ENCODE measurements around the gene DLL4. TPM values are rescaled to one million over a fixed set of nuclear protein-coding genes. Genes with fewer than 3 reads are reported as not detected.

Gene DLL4
- total RNA-seq, 5 donors from 2014 or later (not counting 1 experiment from before 2014, with no cell fraction given) = 0.12 to 0.25 (median 0.13) TPM; not detected in 2

- DNase-seq = no peak
- Mint-ChIP-seq H3K27me3 (no peaks in the 10 kb centered on the region), H3K36me3 (peaks cover 41% of the 10 kb centered on the region), H3K4me1 (peaks cover 32 to 46% (median 40%) of the 10 kb centered on the region in 3 donors), H3K9me3 (no peaks in the 10 kb centered on the region), H3K27ac (no peak overlapping the region), H3K4me3 (no peak overlapping the region)
- CTCF ChIA-PET = interaction anchor here in 1 of 2 donors (1.8 kb wide), 1 partner anchor 42 kb away, joined by 5 read pairs; no protein-coding TSS in a partner anchor
- 94% methylated on average over 24 of the region's 33 CpGs for WGBS (ENCODE audit: insufficient coverage)
- Histone ChIP-seq H3K36me3 (ENCODE audit: control insufficient read depth in 2 of 2, extremely low read depth in 1 of 2, insufficient read depth in 1 of 2, low read length in 1 of 2) (peaks cover 28 to 52% of the 10 kb centered on the region in 2 donors), H3K4me3 (ENCODE audit: control insufficient read depth in 1 of 2, extremely low read depth in 1 of 2, low read length in 1 of 2) (no peak overlapping the region), H3K9me3 (no peaks in the 10 kb centered on the region), H3K4me1 (ENCODE audit: control insufficient read depth in 1 of 2, extremely low read depth in 1 of 2, insufficient read depth in 2 of 2, low read length in 2 of 2) (peaks cover 16 to 39% of the 10 kb centered on the region in 2 experiments), H3K27me3 (replicated peaks in 1 of 2; ENCODE audit: control insufficient read depth in 2 of 2, extremely low read depth in 1 of 2, insufficient read depth in 2 of 2, low read length in 1 of 2) (no peaks in the 10 kb centered on the region), H3K27ac (ENCODE audit: low read length) (no peak overlapping the region)
- no peak for ATAC-seq (replicated peaks in 1 of 4)
- POLR2A ChIA-PET = no interaction called here
Observed at GRCh38 chr15:40899536-40900207, 29.5 kb upstream of the DLL4 start.

- ATAC-seq (replicated peaks in 1 of 4) (no peak), DNase-seq (no peak)
- 97% methylated on average over 24 of the region's 36 CpGs for WGBS (ENCODE audit: insufficient coverage)
- Histone ChIP-seq H3K4me1 (ENCODE audit: control insufficient read depth in 1 of 2, extremely low read depth in 1 of 2, insufficient read depth in 2 of 2, low read length in 2 of 2) (peaks cover 11 to 31% of the 10 kb centered on the region in 2 experiments), H3K9me3 (no peaks in the 10 kb centered on the region), H3K27ac (ENCODE audit: low read length) (no peak overlapping the region), H3K36me3 (ENCODE audit: control insufficient read depth in 2 of 2, extremely low read depth in 1 of 2, insufficient read depth in 1 of 2, low read length in 1 of 2) (peaks cover 28 to 54% of the 10 kb centered on the region in 2 donors), H3K4me3 (ENCODE audit: control insufficient read depth in 1 of 2, extremely low read depth in 1 of 2, low read length in 1 of 2) (no peak overlapping the region), H3K27me3 (replicated peaks in 1 of 2; ENCODE audit: control insufficient read depth in 2 of 2, extremely low read depth in 1 of 2, insufficient read depth in 2 of 2, low read length in 1 of 2) (no peaks in the 10 kb centered on the region)
- Mint-ChIP-seq H3K4me3 (no peak overlapping the region), H3K4me1 (peaks cover 28 to 41% (median 34%) of the 10 kb centered on the region in 3 donors), H3K27ac (no peak overlapping the region), H3K36me3 (peaks cover 41% of the 10 kb centered on the region), H3K9me3 (no peaks in the 10 kb centered on the region), H3K27me3 (no peaks in the 10 kb centered on the region)
- ChIA-PET CTCF (interaction anchor here (0.7 to 1.8 kb wide), 3 partner anchors 8 to 288 kb away, joined by 3 to 5 read pairs (median 4); no protein-coding TSS in a partner anchor), POLR2A (interaction anchor here (0.5 to 0.6 kb wide), 2 partner anchors 53 to 282 kb away, joined by 5 to 7 read pairs; partner anchors contain the start of gene CHAC1 (in 1 of the 2))
Observed at GRCh38 chr15:40900256-40901052, 28.7 kb upstream of the DLL4 start.

- peaks cover 39% of the 10 kb centered on the region for H3K36me3 Mint-ChIP-seq
- POLR2A ChIA-PET = interaction anchor here (0.5 to 0.6 kb wide), 3 partner anchors 52 to 281 kb away, joined by 3 to 7 read pairs (median 5); partner anchors contain the start of gene CHAC1 (in 1 of the 2)
Observed at GRCh38 chr15:40901053-40901443, 28.1 kb upstream of the DLL4 start.

GRCh38 chr15:40902605-40903561, 26.3 kb upstream of the DLL4 start:
- no peak overlapping the region for H3K4me3 Mint-ChIP-seq
- no peaks in the 10 kb centered on the region for H3K27me3 ChIP-seq (replicated peaks in 1 of 2; ENCODE audit: control insufficient read depth in 2 of 2, extremely low read depth in 1 of 2, insufficient read depth in 2 of 2, low read length in 1 of 2)
- ATAC-seq (replicated peaks in 1 of 4) (no peak), DNase-seq (peak in 1 of 35 experiments; percentile 37)
- H3K27me3 Mint-ChIP-seq = no peaks in the 10 kb centered on the region
- 71% methylated on average over 33 of the region's 33 CpGs for WGBS (ENCODE audit: insufficient coverage)
- H3K9me3 ChIP-seq = no peaks in the 10 kb centered on the region
- POLR2A ChIA-PET = no interaction called here
- H3K4me3 ChIP-seq (ENCODE audit: control insufficient read depth in 1 of 2, extremely low read depth in 1 of 2, low read length in 1 of 2) = no peak overlapping the region
- peaks cover 34% of the 10 kb centered on the region for H3K36me3 Mint-ChIP-seq
- peak overlapping the region in 1 of 2 donors; percentile 82 for H3K27ac Mint-ChIP-seq
- H3K4me1 Mint-ChIP-seq = peaks cover 26 to 38% (median 31%) of the 10 kb centered on the region in 3 donors
- H3K9me3 Mint-ChIP-seq = no peaks in the 10 kb centered on the region
- CTCF ChIA-PET = interaction anchor here (0.6 to 5.4 kb wide), 11 partner anchors 7 to 285 kb away, joined by 3 to 38 read pairs (median 4); partner anchors contain the start of gene VPS18 (in 2 of the 2)
- peaks cover 21 to 45% of the 10 kb centered on the region in 2 donors for H3K36me3 ChIP-seq (ENCODE audit: control insufficient read depth in 2 of 2, extremely low read depth in 1 of 2, insufficient read depth in 1 of 2, low read length in 1 of 2)
- peak overlapping the region; percentile 19 for H3K27ac ChIP-seq (ENCODE audit: low read length)
- H3K4me1 ChIP-seq (ENCODE audit: control insufficient read depth in 1 of 2, extremely low read depth in 1 of 2, insufficient read depth in 2 of 2, low read length in 2 of 2) = peaks cover 10 to 45% of the 10 kb centered on the region in 2 experiments

More at GRCh38 chr15:40901053-40901443, 28.1 kb upstream of the DLL4 start:
- H3K4me3 Mint-ChIP-seq = no peak overlapping the region
- DNase-seq = no peak
- Histone ChIP-seq H3K9me3 (no peaks in the 10 kb centered on the region), H3K4me1 (ENCODE audit: control insufficient read depth in 1 of 2, extremely low read depth in 1 of 2, insufficient read depth in 2 of 2, low read length in 2 of 2) (peaks cover 6 to 28% of the 10 kb centered on the region in 2 experiments), H3K27me3 (replicated peaks in 1 of 2; ENCODE audit: control insufficient read depth in 2 of 2, extremely low read depth in 1 of 2, insufficient read depth in 2 of 2, low read length in 1 of 2) (no peaks in the 10 kb centered on the region), H3K27ac (ENCODE audit: low read length) (no peak overlapping the region), H3K4me3 (ENCODE audit: control insufficient read depth in 1 of 2, extremely low read depth in 1 of 2, low read length in 1 of 2) (no peak overlapping the region), H3K36me3 (ENCODE audit: control insufficient read depth in 2 of 2, extremely low read depth in 1 of 2, insufficient read depth in 1 of 2, low read length in 1 of 2) (peaks cover 24 to 51% of the 10 kb centered on the region in 2 donors)
- peaks cover 28 to 38% (median 32%) of the 10 kb centered on the region in 3 donors for H3K4me1 Mint-ChIP-seq
- H3K27me3 Mint-ChIP-seq = no peaks in the 10 kb centered on the region
- CTCF ChIA-PET = interaction anchor here (0.6 to 1.8 kb wide), 3 partner anchors 44 to 643 kb away, joined by 3 to 5 read pairs (median 4); partner anchors contain the start of gene RPAP1 (in 1 of the 2)
- no CpG with 5 or more reads among the region's 5 CpGs for WGBS (ENCODE audit: insufficient coverage)
- no peaks in the 10 kb centered on the region for H3K9me3 Mint-ChIP-seq
- ATAC-seq (replicated peaks in 1 of 4) = no peak
- no peak overlapping the region for H3K27ac Mint-ChIP-seq

- peaks cover 15 to 33% of the 10 kb centered on the region in 2 donors for H3K36me3 ChIP-seq (ENCODE audit: control insufficient read depth in 2 of 2, extremely low read depth in 1 of 2, insufficient read depth in 1 of 2, low read length in 1 of 2)
- ChIA-PET CTCF (interaction anchor here (0.6 to 5.4 kb wide), 13 partner anchors 9 to 336 kb away, joined by 3 to 38 read pairs (median 4); partner anchors contain the start of genes RPUSD2 (in 1 of the 2) and VPS18 (in 1 of the 2)), POLR2A (no interaction called here)
- Mint-ChIP-seq H3K36me3 (peaks cover 28% of the 10 kb centered on the region), H3K4me1 (peaks cover 27 to 41% (median 38%) of the 10 kb centered on the region in 3 donors), H3K9me3 (no peaks in the 10 kb centered on the region), H3K27ac (peak overlapping the region; percentile 68 to 70), H3K4me3 (no peak overlapping the region), H3K27me3 (no peaks in the 10 kb centered on the region)
- H3K4me3 ChIP-seq (ENCODE audit: control insufficient read depth in 1 of 2, extremely low read depth in 1 of 2, low read length in 1 of 2) = no peak overlapping the region
- H3K27ac ChIP-seq (ENCODE audit: low read length) = no peak overlapping the region
- peaks cover 10 to 49% of the 10 kb centered on the region in 2 experiments for H3K4me1 ChIP-seq (ENCODE audit: control insufficient read depth in 1 of 2, extremely low read depth in 1 of 2, insufficient read depth in 2 of 2, low read length in 2 of 2)
- WGBS (ENCODE audit: insufficient coverage) = 78% methylated on average over 4 of the region's 7 CpGs
- no peaks in the 10 kb centered on the region for H3K9me3 ChIP-seq
- ATAC-seq (replicated peaks in 1 of 4) (no peak), DNase-seq (no peak)
- no peaks in the 10 kb centered on the region for H3K27me3 ChIP-seq (replicated peaks in 1 of 2; ENCODE audit: control insufficient read depth in 2 of 2, extremely low read depth in 1 of 2, insufficient read depth in 2 of 2, low read length in 1 of 2)
Observed at GRCh38 chr15:40904552-40905201, 24.5 kb upstream of the DLL4 start.

Measured in T-cell (primary cell).